Measurements from ENCODE around the gene WDSUB1.

The WDSUB1 gene

GRCh38 chr2:159219394-159219998 is 67.0 kb downstream of the WDSUB1 start:
- no peak for DNase-seq (ENCODE audit: low spot score)
- CTCF ChIA-PET = no interaction called here
- no peak for TF ChIP-seq CTCF (conservative IDR thresholded peaks at IDR 0.05; ENCODE audit: low read depth)
- POLR2A ChIA-PET (ENCODE audit: low non-redundant PET) = no interaction called here
- no peak overlapping the region for H3K27ac ChIP-seq

- no peak for DNase-seq (ENCODE audit: low spot score)
- ChIA-PET POLR2A (ENCODE audit: low non-redundant PET) (no interaction called here), CTCF (no interaction called here)
- no peak overlapping the region for H3K27ac ChIP-seq
- TF ChIP-seq CTCF (conservative IDR thresholded peaks at IDR 0.05; ENCODE audit: low read depth) = no peak
Measured at GRCh38 chr2:159218389-159218788, 68.1 kb downstream of the WDSUB1 start.

GRCh38 chr2:159217676-159218075 is 68.8 kb downstream of the WDSUB1 start:
- no peak for DNase-seq (ENCODE audit: low spot score)
- no peak for TF ChIP-seq CTCF (conservative IDR thresholded peaks at IDR 0.05; ENCODE audit: low read depth)
- POLR2A ChIA-PET (ENCODE audit: low non-redundant PET) = no interaction called here
- H3K27ac ChIP-seq = no peak overlapping the region
- CTCF ChIA-PET = no interaction called here

GRCh38 chr2:159215116-159215515 is 71.4 kb downstream of the WDSUB1 start:
- ChIA-PET POLR2A (ENCODE audit: low non-redundant PET) (no interaction called here), CTCF (interaction anchor here (0.5 kb wide), 1 partner anchor 123 kb away, joined by 5 read pairs; no protein-coding TSS in a partner anchor)
- DNase-seq (ENCODE audit: low spot score) = no peak
- TF ChIP-seq CTCF (conservative IDR thresholded peaks at IDR 0.05; ENCODE audit: low read depth) = no peak
- H3K27ac ChIP-seq = no peak overlapping the region

GRCh38 chr2:159214325-159214865 is 72.1 kb downstream of the WDSUB1 start:
- POLR2A ChIA-PET (ENCODE audit: low non-redundant PET) = no interaction called here
- H3K27ac ChIP-seq = no peak overlapping the region
- no peak for TF ChIP-seq CTCF (conservative IDR thresholded peaks at IDR 0.05; ENCODE audit: low read depth)
- CTCF ChIA-PET = interaction anchor here (0.5 kb wide), 1 partner anchor 124 kb away, joined by 5 read pairs; no protein-coding TSS in a partner anchor
- DNase-seq (ENCODE audit: low spot score) = no peak

GRCh38 chr2:159213296-159213695 is 73.2 kb downstream of the WDSUB1 start:
- ChIA-PET POLR2A (ENCODE audit: low non-redundant PET) (no interaction called here), CTCF (no interaction called here)
- no peak for TF ChIP-seq CTCF (conservative IDR thresholded peaks at IDR 0.05; ENCODE audit: low read depth)
- no peak overlapping the region for H3K27ac ChIP-seq
- DNase-seq (ENCODE audit: low spot score) = no peak
